Measurements from ENCODE around the gene SPRED3.
"Not testable (repeated sequence)": the region's sequence is repeated elsewhere in the genome, so short reads cannot be mapped to it uniquely, and the experiment has no call there.

Gene SPRED3

GRCh38 chr19:38411041-38411712, 22.7 kb downstream of the SPRED3 start:
- no peak overlapping the region for H3K4me3 ChIP-seq (ENCODE audit: low read depth, low read length)
- ChIA-PET POLR2A (interaction anchor here (0.5 to 1.2 kb wide), 2 partner anchors 8 to 216 kb away, joined by 5 read pairs; partner anchors contain the start of gene FAM98C), CTCF (interaction anchor here (3.7 kb wide), 1 partner anchor 8 kb away, joined by 27 read pairs; the partner anchor contains the start of gene FAM98C)
- no peak for TF ChIP-seq CTCF (IDR thresholded peaks at IDR 0.05; ENCODE audit: insufficient read depth, low read length, missing control alignments)
- DNase-seq (ENCODE audit: low read depth, low spot score): no peak

- not testable (repeated sequence) for DNase-seq (ENCODE audit: low read depth, low spot score); H3K4me3 ChIP-seq (ENCODE audit: low read depth, low read length)
- ChIA-PET POLR2A (interaction anchor here (1.0 to 1.2 kb wide), 2 partner anchors 9 to 207 kb away, joined by 3 to 5 read pairs; partner anchors contain the start of genes EIF3K and FAM98C), CTCF (interaction anchor here (0.7 to 3.7 kb wide), 2 partner anchors 9 to 223 kb away, joined by 3 to 27 read pairs; partner anchors contain the start of gene FAM98C)
These were observed 23.4 kb downstream of the SPRED3 start for GRCh38 chr19:38411898-38412297.

- TF ChIP-seq CTCF (IDR thresholded peaks at IDR 0.05; ENCODE audit: insufficient read depth, low read length, missing control alignments): no peak
- ChIA-PET POLR2A (interaction anchor here (1.0 kb wide), 1 partner anchor 206 kb away, joined by 3 read pairs; the partner anchor contains the start of gene EIF3K), CTCF (interaction anchor here (0.7 to 3.7 kb wide), 2 partner anchors 9 to 222 kb away, joined by 3 to 27 read pairs; partner anchors contain the start of gene FAM98C)
- H3K4me3 ChIP-seq (ENCODE audit: low read depth, low read length): no peak overlapping the region
- no peak for DNase-seq (ENCODE audit: low read depth, low spot score)
These were observed 24.0 kb downstream of the SPRED3 start for GRCh38 chr19:38412491-38412890.

- no peak for TF ChIP-seq CTCF (IDR thresholded peaks at IDR 0.05; ENCODE audit: insufficient read depth, low read length, missing control alignments)
- DNase-seq (ENCODE audit: low read depth, low spot score): no peak
- POLR2A ChIA-PET: interaction anchor here (1.0 kb wide), 1 partner anchor 206 kb away, joined by 3 read pairs; the partner anchor contains the start of gene EIF3K
- no peak overlapping the region for H3K4me3 ChIP-seq (ENCODE audit: low read depth, low read length)
- CTCF ChIA-PET: interaction anchor here (3.7 kb wide), 1 partner anchor 10 kb away, joined by 27 read pairs; the partner anchor contains the start of gene FAM98C
These were observed 24.5 kb downstream of the SPRED3 start for GRCh38 chr19:38412961-38413360.

GRCh38 chr19:38413416-38413815, 24.9 kb downstream of the SPRED3 start:
- no peak for DNase-seq (ENCODE audit: low read depth, low spot score)
- POLR2A ChIA-PET: no interaction called here
- no peak overlapping the region for H3K4me3 ChIP-seq (ENCODE audit: low read depth, low read length)
- CTCF ChIA-PET: interaction anchor here (3.7 kb wide), 1 partner anchor 10 kb away, joined by 27 read pairs; the partner anchor contains the start of gene FAM98C
- no peak for TF ChIP-seq CTCF (IDR thresholded peaks at IDR 0.05; ENCODE audit: insufficient read depth, low read length, missing control alignments)

GRCh38 chr19:38417146-38417543, 28.6 kb downstream of the SPRED3 start:
- ChIA-PET CTCF (interaction anchor here (1.5 kb wide), 1 partner anchor 14 kb away, joined by 7 read pairs; the partner anchor contains the start of gene FAM98C), POLR2A (no interaction called here)
- no peak overlapping the region for H3K4me3 ChIP-seq (ENCODE audit: low read depth, low read length)
- no peak for DNase-seq (ENCODE audit: low read depth, low spot score)
- TF ChIP-seq CTCF (IDR thresholded peaks at IDR 0.05; ENCODE audit: insufficient read depth, low read length, missing control alignments): no peak

All from AG04449 (cell line).